Tibial nerve (tissue), 4 donors: Measurements from ENCODE around the gene ELAC2. TPM values are rescaled to one million over a fixed set of nuclear protein-coding genes. Genes with fewer than 3 reads are reported as not detected.
A peak's percentile ranks its signal among the peaks of the same experiment; 100 is the strongest.

Experiments used
- DNase-seq, 2 donors: peaks; one replicate each; pipeline ENCODE4 v3.0.0-alpha.2; 2019; ENCODE audit warnings: low spot score in 2 of 2
- H3K27ac ChIP-seq, 4 donors: fragments of 200-600 bp; sonication (generic) in 3 of 4; one replicate each; pipeline ENCODE4 v1.5.1; 2017 to 2019; ENCODE audit warnings: mild to moderate bottlenecking in 1 of 4
- H3K27me3 ChIP-seq, 2 donors: fragments of 200-600 bp; sonication (generic) in 1 of 2; one replicate each; pipeline versions ENCODE4 v1.5.1 to v1.6.0; 2017 to 2019
- H3K36me3 ChIP-seq, 3 donors: fragments of 200-600 bp; sonication (generic); one replicate each; pipeline ENCODE4 v1.5.1; 2018 to 2019
- H3K4me1 ChIP-seq, 4 donors: fragments of 200-600 bp; sonication (generic) in 3 of 4; one replicate each; pipeline ENCODE4 v1.5.1; 2017 to 2019
- H3K4me3 ChIP-seq, 4 donors: fragments of 200-600 bp; sonication (generic) in 3 of 4; one replicate each; pipeline ENCODE4 v1.5.1; 2017 to 2019; ENCODE audit warnings: mild to moderate bottlenecking in 1 of 4, moderate library complexity in 1 of 4
- H3K9me3 ChIP-seq, 4 donors: fragments of 200-600 bp; sonication (generic) in 3 of 4; one replicate each; pipeline ENCODE4 v1.5.1; 2017 to 2019
- CTCF ChIP-seq, 5 experiments: fragments of 200-600 bp in 3 of 5; fragments of 450-650 bp in 2 of 5; sonication (generic) in 3 of 5; IDR thresholded peaks; one replicate each; pipeline ENCODE4 v1.5.1; 2016 to 2019; ENCODE audit warnings: antibody characterized with exemption in 5 of 5, mild to moderate bottlenecking in 3 of 5, moderate library complexity in 2 of 5
- EP300 ChIP-seq, 2 donors: sonication (generic); formaldehyde crosslinking; IDR thresholded peaks; one replicate each; pipeline ENCODE4 v1.6.1; 2017; ENCODE audit warnings: antibody characterized with exemption in 2 of 2, mild to moderate bottlenecking in 1 of 2
- POLR2A ChIP-seq, 2 donors: fragments of 450-650 bp; IDR thresholded peaks; one replicate each; pipeline ENCODE4 v1.6.1; 2017; ENCODE audit warnings: antibody characterized with exemption in 2 of 2, mild to moderate bottlenecking in 2 of 2, moderate library complexity in 2 of 2
- WGBS, 2 donors: methylation state at CpG; one replicate each; pipeline ENCODE4 v1.1.5; 2018; 5-methylcytosine and 5-hydroxymethylcytosine counted together
- total RNA-seq, 4 donors: library from RNA; depleted of rRNA; stranded (reverse); fragments of >200 nt; gene quantifications; one replicate each; pipeline ENCODE4 v1.1.0, GENCODE V29; 2016

ELAC2 gene
- total RNA-seq, result 10 to 100 TPM; 48.5 to 86.7 (median 67.4) TPM

- Histone ChIP-seq H3K4me1 (peaks cover 0 to 24% (median 7%) of the 10 kb centered on the region in 4 donors), H3K36me3 (peaks cover 0 to 36% (median 6%) of the 10 kb centered on the region in 3 donors), H3K4me3 (peak within 1 kb of the TSS; percentile 74 to 98 (median 77)), H3K27me3 (no peaks in the 10 kb centered on the region), H3K9me3 (no peaks in the 10 kb centered on the region), H3K27ac (peak within 1 kb of the TSS; percentile 37 to 90 (median 80))
- TF ChIP-seq POLR2A (IDR thresholded peaks at IDR 0.05) (peak; percentile 42 to 44), CTCF (IDR thresholded peaks at IDR 0.05) (peak in 1 of 5 experiments; percentile 67), EP300 (IDR thresholded peaks at IDR 0.05) (peak; percentile 75 to 80)
- DNase-seq, result peak; percentile 93 to 95
- WGBS, 2 donors, result 0% methylated on average over 26 to 53 of the region's 79 CpGs
Measured at GRCh38 chr17:13017655-13018459, at the start of gene ELAC2. ELAC2 (minus strand) TSS chr17:13018027; CDS start chr17:13017947, 80 bp downstream.

GRCh38 chr17:13065032-13065431 lies 47.2 kb upstream of the ELAC2 start:
- Histone ChIP-seq H3K4me3 (no peak overlapping the region), H3K27me3 (no peaks in the 10 kb centered on the region), H3K27ac (no peak overlapping the region), H3K36me3 (no peaks in the 10 kb centered on the region), H3K9me3 (peaks cover 0 to 8% (median 0%) of the 10 kb centered on the region in 4 donors), H3K4me1 (peaks cover 0 to 10% (median 0%) of the 10 kb centered on the region in 4 donors)
- 60 to 76% methylated on average over 1 of the region's 1 CpG for WGBS, 2 donors
- no peak for DNase-seq
- TF ChIP-seq CTCF (IDR thresholded peaks at IDR 0.05) (no peak), POLR2A (IDR thresholded peaks at IDR 0.05) (no peak), EP300 (IDR thresholded peaks at IDR 0.05) (no peak)

GRCh38 chr17:13055131-13055530 lies 37.3 kb upstream of the ELAC2 start:
- H3K27ac ChIP-seq, result no peak overlapping the region
- peaks cover 0 to under 1% (median 0%) of the 10 kb centered on the region in 4 donors for H3K9me3 ChIP-seq
- H3K27me3 ChIP-seq, result no peaks in the 10 kb centered on the region
- WGBS, 2 donors, result 80 to 81% methylated on average over 5 of the region's 5 CpGs
- TF ChIP-seq EP300 (IDR thresholded peaks at IDR 0.05), result no peak
- TF ChIP-seq POLR2A (IDR thresholded peaks at IDR 0.05), result no peak
- TF ChIP-seq CTCF (IDR thresholded peaks at IDR 0.05), result no peak
- H3K4me3 ChIP-seq, result no peak overlapping the region
- H3K36me3 ChIP-seq, result no peaks in the 10 kb centered on the region
- no peaks in the 10 kb centered on the region for H3K4me1 ChIP-seq
- DNase-seq, result no peak

GRCh38 chr17:13054666-13055065 lies 36.8 kb upstream of the ELAC2 start:
- no peak for DNase-seq
- no peaks in the 10 kb centered on the region for H3K36me3 ChIP-seq
- no peaks in the 10 kb centered on the region for H3K27me3 ChIP-seq
- 57 to 65% methylated on average over 5 of the region's 5 CpGs for WGBS, 2 donors
- no peak overlapping the region for H3K27ac ChIP-seq
- H3K4me3 ChIP-seq, result no peak overlapping the region
- no peak for TF ChIP-seq POLR2A (IDR thresholded peaks at IDR 0.05)
- TF ChIP-seq EP300 (IDR thresholded peaks at IDR 0.05), result no peak
- no peak for TF ChIP-seq CTCF (IDR thresholded peaks at IDR 0.05)
- no peaks in the 10 kb centered on the region for H3K9me3 ChIP-seq
- H3K4me1 ChIP-seq, result no peaks in the 10 kb centered on the region

- Histone ChIP-seq H3K4me3 (no peak overlapping the region), H3K36me3 (no peaks in the 10 kb centered on the region), H3K27ac (no peak overlapping the region), H3K9me3 (no peaks in the 10 kb centered on the region), H3K27me3 (no peaks in the 10 kb centered on the region), H3K4me1 (no peaks in the 10 kb centered on the region)
- no peak for DNase-seq
- no peak for TF ChIP-seq CTCF (IDR thresholded peaks at IDR 0.05)
- TF ChIP-seq POLR2A (IDR thresholded peaks at IDR 0.05), result no peak
- no peak for TF ChIP-seq EP300 (IDR thresholded peaks at IDR 0.05)
- 85 to 91% methylated on average over 4 of the region's 4 CpGs for WGBS, 2 donors
Measured at GRCh38 chr17:13051915-13052314, 34.1 kb upstream of the ELAC2 start.
